Measurements from ENCODE around the gene PHF2. TPM values are rescaled to one million over a fixed set of nuclear protein-coding genes. Genes with fewer than 3 reads are reported as not detected.

Gene PHF2
- total and polyA plus RNA-seq, 2 experiments from 2014 or later: 4.6 to 16.5 TPM

GRCh38 chr9:93661591-93661990 lies 85.2 kb downstream of the PHF2 start:
- H3K9me3 ChIP-seq (ENCODE audit: low read depth): no peaks in the 10 kb centered on the region
- no peak overlapping the region for H3K4me3 ChIP-seq
- H3K9ac ChIP-seq: no peak overlapping the region
- DNase-seq: no peak
- H3K27me3 ChIP-seq (replicated peaks; ENCODE audit: insufficient read depth): no peaks in the 10 kb centered on the region
- H3K4me2 ChIP-seq (ENCODE audit: unreplicated experiment): no peak overlapping the region
- no peak overlapping the region for H2AFZ ChIP-seq
- no peak overlapping the region for H3K27ac ChIP-seq
- in situ Hi-C loops (cut with MboI): no loop called here
- H4K20me1 ChIP-seq (ENCODE audit: insufficient read depth): no peaks in the 10 kb centered on the region
- no peaks in the 10 kb centered on the region for H3F3A ChIP-seq (ENCODE audit: insufficient read depth)
- no peaks in the 10 kb centered on the region for H3K79me2 ChIP-seq (ENCODE audit: insufficient read depth)
- H3K9me2 ChIP-seq (ENCODE audit: insufficient read depth): peaks cover 7% of the 10 kb centered on the region; the same call in 1 of the 2 replicates
- WGBS, 2 experiments (ENCODE audit: low coverage in 1 of 2, low lambda C conversion rate in 2 of 2, missing lambda C conversion rate in 2 of 2): 91 to 95% methylated on average over 1 of the region's 1 CpG
- no peaks in the 10 kb centered on the region; the same call in 1 of the 2 replicates for H3K36me3 ChIP-seq (ENCODE audit: low read depth)
- TF ChIP-seq EZH2phosphoT487 (IDR thresholded peaks at IDR 0.05; ENCODE audit: insufficient read depth, low read depth): no peak
- TF ChIP-seq EZH2 (IDR thresholded peaks at IDR 0.05; ENCODE audit: insufficient read depth, poor library complexity, severe bottlenecking): no peak
- H3K4me1 ChIP-seq (ENCODE audit: insufficient read depth): no peaks in the 10 kb centered on the region

GRCh38 chr9:93662016-93662638 lies 85.7 kb downstream of the PHF2 start:
- Histone ChIP-seq H4K20me1 (ENCODE audit: insufficient read depth) (no peaks in the 10 kb centered on the region), H3K27ac (no peak overlapping the region), H3K9ac (no peak overlapping the region), H3F3A (ENCODE audit: insufficient read depth) (no peaks in the 10 kb centered on the region), H3K9me2 (ENCODE audit: insufficient read depth) (peaks cover 7% of the 10 kb centered on the region; the same call in 1 of the 2 replicates), H3K4me2 (ENCODE audit: unreplicated experiment) (no peak overlapping the region), H3K27me3 (replicated peaks; ENCODE audit: insufficient read depth) (no peaks in the 10 kb centered on the region), H3K9me3 (ENCODE audit: low read depth) (no peaks in the 10 kb centered on the region), H3K36me3 (ENCODE audit: low read depth) (no peaks in the 10 kb centered on the region; the same call in 1 of the 2 replicates), H3K79me2 (ENCODE audit: insufficient read depth) (no peaks in the 10 kb centered on the region), H2AFZ (no peak overlapping the region), H3K4me3 (no peak overlapping the region), H3K4me1 (ENCODE audit: insufficient read depth) (no peaks in the 10 kb centered on the region)
- TF ChIP-seq EZH2phosphoT487 (IDR thresholded peaks at IDR 0.05; ENCODE audit: insufficient read depth, low read depth): no peak
- no peak for TF ChIP-seq EZH2 (IDR thresholded peaks at IDR 0.05; ENCODE audit: insufficient read depth, poor library complexity, severe bottlenecking)
- in situ Hi-C loops (cut with MboI): no loop called here
- WGBS, 2 experiments (ENCODE audit: low coverage in 1 of 2, low lambda C conversion rate in 2 of 2, missing lambda C conversion rate in 2 of 2): 82 to 89% methylated on average over 3 to 4 of the region's 4 CpGs
- DNase-seq: no peak

- Histone ChIP-seq H3K4me1 (ENCODE audit: insufficient read depth) (no peaks in the 10 kb centered on the region), H3K9me3 (ENCODE audit: low read depth) (no peaks in the 10 kb centered on the region), H4K20me1 (ENCODE audit: insufficient read depth) (no peaks in the 10 kb centered on the region), H3K9ac (no peak overlapping the region), H3K9me2 (ENCODE audit: insufficient read depth) (peaks cover 7% of the 10 kb centered on the region; the same call in 1 of the 2 replicates), H3K79me2 (ENCODE audit: insufficient read depth) (no peaks in the 10 kb centered on the region), H3K27me3 (replicated peaks; ENCODE audit: insufficient read depth) (no peaks in the 10 kb centered on the region), H3K36me3 (ENCODE audit: low read depth) (no peaks in the 10 kb centered on the region; the same call in 1 of the 2 replicates), H3K27ac (no peak overlapping the region), H3K4me2 (ENCODE audit: unreplicated experiment) (no peak overlapping the region), H3K4me3 (no peak overlapping the region), H2AFZ (no peak overlapping the region), H3F3A (ENCODE audit: insufficient read depth) (no peaks in the 10 kb centered on the region)
- no peak for DNase-seq
- in situ Hi-C loops (cut with MboI): no loop called here
- TF ChIP-seq EZH2phosphoT487 (IDR thresholded peaks at IDR 0.05; ENCODE audit: insufficient read depth, low read depth) (no peak), EZH2 (IDR thresholded peaks at IDR 0.05; ENCODE audit: insufficient read depth, poor library complexity, severe bottlenecking) (no peak)
- WGBS, 2 experiments (ENCODE audit: low coverage in 1 of 2, low lambda C conversion rate in 2 of 2, missing lambda C conversion rate in 2 of 2): 80 to 84% methylated on average over 9 of the region's 9 CpGs
Measured at GRCh38 chr9:93662952-93663572, 86.7 kb downstream of the PHF2 start.

GRCh38 chr9:93663877-93664548 lies 87.6 kb downstream of the PHF2 start:
- Histone ChIP-seq H3K9ac (no peak overlapping the region), H3K9me3 (ENCODE audit: low read depth) (no peaks in the 10 kb centered on the region), H4K20me1 (ENCODE audit: insufficient read depth) (no peaks in the 10 kb centered on the region), H3K27me3 (replicated peaks; ENCODE audit: insufficient read depth) (no peaks in the 10 kb centered on the region), H3K4me3 (no peak overlapping the region), H2AFZ (no peak overlapping the region), H3K4me2 (ENCODE audit: unreplicated experiment) (no peak overlapping the region), H3K36me3 (ENCODE audit: low read depth) (no peaks in the 10 kb centered on the region; the same call in 1 of the 2 replicates), H3F3A (ENCODE audit: insufficient read depth) (no peaks in the 10 kb centered on the region), H3K4me1 (ENCODE audit: insufficient read depth) (no peaks in the 10 kb centered on the region), H3K27ac (no peak overlapping the region), H3K79me2 (ENCODE audit: insufficient read depth) (no peaks in the 10 kb centered on the region), H3K9me2 (ENCODE audit: insufficient read depth) (peaks cover 7% of the 10 kb centered on the region; the same call in 1 of the 2 replicates)
- DNase-seq: no peak
- in situ Hi-C loops (cut with MboI): no loop called here
- TF ChIP-seq EZH2phosphoT487 (IDR thresholded peaks at IDR 0.05; ENCODE audit: insufficient read depth, low read depth) (no peak), EZH2 (IDR thresholded peaks at IDR 0.05; ENCODE audit: insufficient read depth, poor library complexity, severe bottlenecking) (no peak)
- 86 to 89% methylated on average over 12 to 16 of the region's 16 CpGs for WGBS, 2 experiments (ENCODE audit: low coverage in 1 of 2, low lambda C conversion rate in 2 of 2, missing lambda C conversion rate in 2 of 2)
